ENCODE data around the gene ACACB.

ACACB gene

DNA sequence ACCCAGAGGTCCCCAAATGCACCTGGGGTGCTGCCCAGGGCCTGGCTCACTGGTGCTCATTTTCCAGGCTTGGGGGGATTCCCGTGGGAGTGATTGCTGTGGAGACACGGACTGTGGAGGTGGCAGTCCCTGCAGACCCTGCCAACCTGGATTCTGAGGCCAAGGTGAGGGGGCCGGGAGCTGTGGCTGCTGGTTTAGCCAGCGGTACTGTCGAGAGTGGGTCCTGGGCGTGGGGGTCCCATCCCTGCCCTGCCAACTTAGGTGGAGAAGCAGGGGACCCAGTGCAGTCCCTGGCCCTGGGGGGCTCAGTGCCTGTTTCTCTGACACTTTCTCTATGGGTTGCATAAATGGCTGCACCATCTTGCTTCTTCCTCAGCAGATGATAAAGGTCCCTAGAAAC, 141.8 kb downstream of the ACACB start:
- DNase-seq (ENCODE audit: low read depth) = no peak

- no peak for DNase-seq (ENCODE audit: low read depth)
Measured at GRCh38 chr12:109258607-109259544, 142.5 kb downstream of the ACACB start.

GRCh38 chr12:109259545-109259895, 143.1 kb downstream of the ACACB start:
- no peak for DNase-seq (ENCODE audit: low read depth)

GRCh38 chr12:109261087-109261486, 144.7 kb downstream of the ACACB start:
- DNase-seq (ENCODE audit: low read depth) = no peak

GRCh38 chr12:109261939-109262338, 145.6 kb downstream of the ACACB start:
- no peak for DNase-seq (ENCODE audit: low read depth)

DNA sequence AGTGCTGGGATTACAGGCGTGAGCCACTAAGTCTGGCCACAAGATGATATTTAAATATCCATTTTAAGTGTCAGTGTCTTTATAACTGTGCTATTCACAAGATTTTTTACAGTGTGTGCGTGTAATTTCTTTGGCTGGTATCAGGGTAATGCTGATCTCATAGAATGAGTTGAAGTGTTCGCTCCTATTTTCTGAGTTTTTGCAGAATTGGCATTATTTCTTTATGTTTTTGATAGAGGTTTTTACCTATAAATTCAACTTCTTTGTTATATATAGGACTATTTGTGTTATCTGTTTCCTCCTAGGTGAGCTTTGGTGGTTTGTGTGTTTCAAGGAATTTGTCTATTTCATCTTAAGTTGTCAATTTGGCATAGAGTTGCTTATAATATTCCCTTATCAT, 147.1 kb downstream of the ACACB start:
- no peak for DNase-seq (ENCODE audit: low read depth)

- DNase-seq (ENCODE audit: low read depth) = peak; percentile 4
Measured at GRCh38 chr12:109264095-109264942, 147.9 kb downstream of the ACACB start.

- DNase-seq (ENCODE audit: low read depth) = no peak
Measured at GRCh38 chr12:109264943-109265650, 148.7 kb downstream of the ACACB start.

DNA sequence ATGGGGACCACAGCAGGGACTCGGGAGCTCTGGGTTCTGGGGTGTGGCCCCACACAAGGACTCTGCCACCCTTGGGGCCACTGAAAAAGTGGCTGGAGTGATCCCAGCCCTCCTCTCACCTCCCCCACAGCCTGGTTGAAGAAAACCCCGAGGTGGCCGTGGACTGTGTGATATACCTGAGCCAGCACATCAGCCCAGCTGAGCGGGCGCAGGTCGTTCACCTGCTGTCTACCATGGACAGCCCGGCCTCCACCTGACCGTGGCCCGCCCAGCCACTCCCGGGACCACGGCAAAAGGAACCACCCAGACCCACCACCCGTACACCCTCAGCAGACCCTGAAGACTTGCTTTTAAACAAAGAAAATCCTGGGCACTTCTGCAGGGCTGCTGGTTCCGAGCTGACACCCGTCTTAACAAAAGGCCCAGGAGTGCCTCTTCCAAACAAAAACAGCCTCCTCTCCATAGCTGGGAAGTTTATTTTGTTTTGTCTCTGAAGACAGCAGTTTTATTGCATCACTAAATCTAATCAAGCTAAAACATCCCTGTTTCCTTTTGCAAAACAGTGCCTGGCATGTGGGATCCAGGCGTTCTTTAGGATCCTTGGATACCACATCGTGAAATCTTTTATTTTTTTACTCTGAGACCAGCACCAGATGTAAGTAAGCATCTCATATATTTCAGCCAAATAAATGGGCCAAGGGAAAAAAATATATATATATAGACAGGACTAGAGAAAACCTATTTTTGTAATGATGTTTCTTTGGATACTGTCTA, 149.9 kb downstream of the ACACB start:
- DNase-seq (ENCODE audit: low read depth) = no peak

GRCh38 chr12:109267361-109267760, 151.0 kb downstream of the ACACB start:
- no peak for DNase-seq (ENCODE audit: low read depth)

DNA sequence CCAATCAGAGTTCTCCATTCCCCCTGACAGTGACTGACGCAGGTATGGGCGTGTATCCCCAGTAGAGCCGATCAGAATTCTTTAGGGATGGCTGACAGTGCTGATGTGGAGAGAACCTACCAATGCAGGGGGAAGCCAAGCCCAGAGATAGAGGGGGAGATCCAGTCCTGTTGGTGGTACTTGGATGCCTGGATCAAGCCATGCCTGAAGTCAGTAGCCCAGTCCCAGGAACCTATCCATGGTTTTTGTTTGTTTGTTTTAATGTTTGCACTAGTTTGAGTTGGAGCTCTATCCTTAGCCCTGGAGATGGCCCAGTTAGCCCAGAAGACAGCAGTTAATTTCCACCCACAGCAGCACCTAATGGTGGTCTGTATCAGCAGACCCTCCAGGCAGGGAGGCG, 152.5 kb downstream of the ACACB start:
- DNase-seq (ENCODE audit: low read depth) = no peak

GRCh38 chr12:109269428-109269827, 153.0 kb downstream of the ACACB start:
- no peak for DNase-seq (ENCODE audit: low read depth)

DNA sequence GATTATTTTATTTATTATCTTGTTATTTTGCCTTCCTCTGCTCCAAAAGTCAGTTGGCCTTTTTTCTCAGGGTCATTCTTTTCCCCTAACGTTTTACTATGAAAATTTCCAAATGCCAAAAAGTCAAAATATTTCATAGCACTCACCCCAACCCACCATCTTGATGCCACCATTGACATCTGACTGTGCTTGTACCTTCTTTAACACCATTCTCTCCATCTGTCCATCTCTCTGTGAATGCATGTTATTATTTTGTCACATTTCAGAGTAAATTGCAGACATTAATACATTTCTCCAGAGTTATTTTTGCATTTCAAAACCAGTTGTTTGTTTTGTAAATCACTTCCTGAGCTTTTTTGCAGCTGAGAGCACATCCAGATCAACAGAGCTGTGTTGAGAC, 154.1 kb downstream of the ACACB start:
- no peak for DNase-seq (ENCODE audit: low read depth)

DNA sequence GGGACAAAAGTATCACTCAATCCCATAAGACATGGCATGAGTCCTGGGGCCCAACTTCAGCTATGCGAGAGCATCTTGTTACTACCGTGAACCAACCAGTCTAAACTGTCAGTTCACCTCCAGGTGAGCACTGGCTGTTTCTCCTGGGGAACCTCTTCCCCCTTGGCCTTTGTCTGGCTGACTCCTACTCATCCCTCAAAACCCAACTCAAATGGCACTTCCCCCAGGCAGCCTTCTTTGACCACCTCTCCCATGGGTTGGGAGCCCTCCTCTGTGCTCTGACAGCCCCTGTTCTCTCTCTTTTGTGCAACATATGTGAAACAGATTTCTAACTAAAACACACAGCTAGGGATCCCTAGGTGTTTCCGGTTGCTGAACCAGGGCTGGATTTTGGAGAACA, 155.0 kb downstream of the ACACB start:
- no peak for DNase-seq (ENCODE audit: low read depth)

DNA sequence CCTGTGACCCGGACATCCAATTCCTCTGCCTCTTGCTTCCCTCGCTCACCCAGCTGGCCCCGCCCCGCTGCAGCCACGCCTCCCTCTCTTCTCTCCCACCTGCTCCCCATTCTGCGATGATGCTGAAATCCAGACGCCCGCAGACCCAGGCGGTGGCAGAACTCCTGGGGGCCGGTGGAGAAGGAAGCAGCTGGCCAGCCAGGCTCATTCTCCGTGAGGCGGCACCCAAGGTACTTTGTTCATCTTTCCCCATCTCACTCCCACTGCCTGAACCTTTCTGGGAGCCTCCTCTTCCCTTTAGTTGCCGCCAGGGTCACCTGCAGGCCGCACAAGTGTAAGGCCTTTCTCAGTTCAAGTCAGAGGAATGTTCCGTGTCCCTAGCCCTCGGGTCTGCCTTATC, 157.0 kb downstream of the ACACB start:
- DNase-seq (ENCODE audit: low read depth) = no peak

GRCh38 chr12:109274381-109274780, 158.0 kb downstream of the ACACB start:
- no peak for DNase-seq (ENCODE audit: low read depth)

- no peak for DNase-seq (ENCODE audit: low read depth)
Measured at GRCh38 chr12:109275173-109275572, 158.8 kb downstream of the ACACB start.

DNA sequence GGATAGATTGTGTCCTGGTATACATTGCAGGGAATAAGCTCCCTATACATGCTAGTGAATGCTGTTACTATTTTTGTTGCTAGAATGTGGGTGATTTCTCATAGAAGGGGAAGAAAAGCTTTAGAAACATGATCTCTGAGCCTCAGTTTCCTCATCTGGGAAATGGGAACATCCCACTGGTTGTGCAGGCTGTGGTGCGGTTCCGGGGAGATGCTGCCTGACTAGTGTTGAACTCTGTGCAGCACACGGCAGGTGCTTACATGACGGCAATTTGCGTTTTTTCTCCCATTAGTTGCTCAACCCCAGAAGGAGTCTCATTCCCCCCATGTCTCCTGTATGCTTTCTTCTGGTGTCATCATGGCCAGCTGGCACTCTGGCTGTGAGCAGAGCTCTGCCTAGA, 159.8 kb downstream of the ACACB start:
- no peak for DNase-seq (ENCODE audit: low read depth)

- DNase-seq (ENCODE audit: low read depth) = no peak
Measured at GRCh38 chr12:109277255-109277898, 161.0 kb downstream of the ACACB start.

GRCh38 chr12:109277899-109278762, 161.7 kb downstream of the ACACB start:
- no peak for DNase-seq (ENCODE audit: low read depth)

Data from stimulated activated CD8-positive, alpha-beta memory T cell treated with anti-CD3 and anti-CD28 coated beads, Interleukin-15, amount 100 ng/mL, for 1 hour (primary cell).